Urothelium cell line (cell line): ENCODE measurements around the gene ELK4.

Experiments used
- DNase-seq: peaks from one replicate; pipeline ENCODE4 v3.0.0; 2011; ENCODE audit warnings: low spot score, mixed read lengths
- FAIRE-seq: peaks from 2 replicates; lab custom pipeline; 2011; peaks lifted over from hg19 to GRCh38; lab: Jason Lieb, UNC

ELK4 gene

GRCh38 chr1:205631768-205632668 is at the start of gene ELK4:
Gene ELK4 (minus strand): TSS chr1:205632011. CDS start chr1:205623882, 8,129 bp downstream.
- peak; percentile 32 for FAIRE-seq
- DNase-seq = peak; percentile 98

- no peak for DNase-seq
Observed at GRCh38 chr1:205681364-205681763, 49.6 kb upstream of the ELK4 start.

GRCh38 chr1:205680073-205680851 is 48.5 kb upstream of the ELK4 start, which contains the start of gene SLC45A3:
Gene SLC45A3 (minus strand): TSS chr1:205680509. CDS start chr1:205664656, 15,853 bp downstream.
- no peak for FAIRE-seq
- DNase-seq = peak; percentile 81

More at GRCh38 chr1:205681364-205681763, 49.6 kb upstream of the ELK4 start:
- no peak for FAIRE-seq

DNA sequence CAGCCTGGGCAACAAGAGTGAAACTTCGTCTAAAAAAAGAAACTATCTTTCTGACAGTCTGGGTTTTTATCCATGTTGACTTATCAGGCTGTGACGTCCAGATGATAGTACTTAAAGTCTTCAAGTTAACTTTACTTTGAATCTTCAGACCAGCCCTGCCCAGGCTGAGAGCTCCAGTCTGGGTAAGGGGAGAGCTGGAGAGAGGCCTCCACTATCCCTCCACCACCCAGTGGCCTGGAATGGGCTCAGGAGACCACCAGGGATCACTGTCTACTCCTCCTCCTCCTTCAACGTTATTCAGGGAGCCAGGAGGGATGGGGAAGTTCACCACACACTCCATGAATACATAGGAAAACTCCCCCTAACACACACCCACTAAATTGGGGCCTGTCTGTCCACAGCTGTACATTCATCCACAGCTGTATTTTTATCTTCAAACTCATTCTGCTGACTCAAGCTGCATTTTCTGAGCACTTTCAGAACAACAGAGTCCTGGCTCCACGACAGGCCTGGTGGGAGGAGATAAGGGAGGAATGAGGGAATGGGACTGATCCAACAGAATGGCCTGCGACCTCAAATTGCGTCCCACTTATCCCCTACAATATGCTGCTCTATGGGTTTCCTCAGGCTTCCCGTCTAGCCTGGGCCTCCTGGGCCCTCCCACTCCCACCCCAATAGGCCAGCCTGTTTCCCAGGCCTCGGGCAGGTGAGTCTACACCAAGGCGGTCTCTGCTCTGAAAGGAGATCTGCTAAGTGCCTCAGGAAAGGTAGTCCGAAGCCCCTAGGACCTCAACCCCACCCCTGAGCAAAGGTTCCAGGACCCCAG is 46.7 kb upstream of the ELK4 start:
- DNase-seq (no peak), FAIRE-seq (no peak)

- FAIRE-seq (no peak), DNase-seq (no peak)
Observed at GRCh38 chr1:205677167-205677566, 45.4 kb upstream of the ELK4 start.

DNA sequence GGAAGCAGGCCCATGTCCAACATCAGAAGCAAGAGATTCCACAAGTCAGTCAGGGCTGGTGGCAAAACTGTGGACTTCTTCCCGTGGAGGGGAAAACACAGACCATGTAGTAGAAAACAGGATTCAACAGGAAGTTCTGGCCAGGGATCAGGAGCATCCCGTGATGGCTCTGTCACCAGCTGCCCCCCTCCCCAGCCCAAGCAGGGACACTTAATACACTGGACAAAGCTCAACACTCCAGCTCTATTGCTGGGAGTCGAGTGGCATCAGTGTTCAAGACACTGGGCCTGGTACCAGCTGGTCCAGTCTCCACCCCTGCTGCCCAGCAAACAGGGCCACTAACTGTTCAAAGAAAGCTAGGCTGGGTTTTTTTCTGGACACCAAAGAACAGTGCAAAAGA is 44.8 kb upstream of the ELK4 start:
- no peak for DNase-seq
- FAIRE-seq = no peak

- FAIRE-seq (no peak), DNase-seq (no peak)
Observed at GRCh38 chr1:205676002-205676401, 44.2 kb upstream of the ELK4 start.

DNA sequence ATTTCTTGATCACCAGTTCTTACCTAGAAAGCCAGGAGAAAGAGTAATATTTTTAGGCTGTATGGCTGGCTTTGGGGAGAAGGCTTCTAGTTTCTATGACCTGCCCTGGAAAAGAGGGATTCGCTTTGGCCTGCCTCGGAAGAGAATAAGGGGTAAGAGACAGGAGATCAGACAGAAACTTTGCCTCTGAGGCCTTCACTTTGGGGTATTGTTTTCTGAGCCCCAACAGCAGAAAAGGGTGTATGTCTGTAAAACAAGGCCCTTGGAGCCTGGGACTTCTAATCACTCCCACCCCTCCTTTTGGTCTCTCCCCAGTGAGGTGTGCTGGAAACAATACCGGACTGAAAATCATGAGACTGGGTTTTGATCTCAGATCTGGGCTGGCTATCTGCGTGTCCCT is 43.4 kb upstream of the ELK4 start:
- FAIRE-seq = no peak
- no peak for DNase-seq

- FAIRE-seq = no peak
- DNase-seq = no peak
Observed at GRCh38 chr1:205672970-205673369, 41.2 kb upstream of the ELK4 start.

GRCh38 chr1:205672395-205672889 is 40.6 kb upstream of the ELK4 start:
- no peak for FAIRE-seq
- no peak for DNase-seq

DNA sequence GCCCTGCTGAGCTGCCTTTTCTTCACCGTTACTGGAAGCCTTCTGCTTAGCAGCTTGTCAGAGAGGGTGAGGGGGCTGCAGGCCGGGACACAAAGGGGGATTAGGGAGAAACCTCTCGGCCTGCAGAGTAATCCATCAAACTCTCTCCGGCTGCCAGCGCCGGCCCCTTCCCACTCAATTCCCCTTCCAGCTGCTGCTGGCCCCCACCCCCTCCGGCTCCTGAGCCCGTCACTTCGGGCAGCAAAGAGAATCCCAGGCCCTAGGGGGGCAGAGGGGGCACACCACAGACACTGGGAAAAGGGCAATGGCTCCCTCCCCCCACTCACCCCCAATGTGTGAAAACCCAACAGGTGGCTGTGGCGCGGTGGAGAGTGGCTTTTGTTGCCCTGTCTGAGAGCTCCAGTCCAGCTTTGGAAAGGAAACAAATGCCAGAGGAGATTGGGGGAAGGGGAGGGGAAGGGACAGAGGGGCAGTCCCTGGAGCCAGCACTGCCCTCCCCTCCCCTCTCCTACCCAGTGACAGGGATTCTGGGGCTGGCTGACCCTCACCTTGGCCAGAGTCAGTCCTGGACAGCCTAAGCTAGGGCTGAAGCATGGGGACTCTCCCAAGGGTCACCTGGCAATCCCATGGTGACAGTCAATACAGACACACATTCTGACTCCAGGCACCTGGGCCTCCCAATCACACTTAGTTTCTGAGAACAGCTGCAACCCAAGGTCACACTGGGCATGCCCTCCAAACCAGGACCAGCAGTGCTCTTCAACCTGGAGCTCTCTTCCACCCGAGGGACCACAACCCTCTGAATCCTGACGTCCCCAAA is 39.0 kb upstream of the ELK4 start:
- FAIRE-seq (no peak), DNase-seq (no peak)

DNA sequence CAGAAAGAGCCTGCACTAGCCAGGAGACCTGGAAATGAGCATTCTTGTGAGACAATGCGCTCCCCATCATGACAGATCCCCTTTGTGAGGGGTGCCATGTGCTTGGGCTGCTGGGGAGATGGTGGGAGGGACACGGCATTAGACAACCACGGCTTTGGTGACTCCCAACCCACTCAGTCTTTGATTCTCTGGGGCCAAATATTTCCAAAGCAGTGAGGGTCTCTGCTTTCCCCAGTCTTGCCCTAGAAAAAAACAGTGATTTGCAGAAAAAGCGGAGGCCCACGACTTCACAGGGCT is 38.3 kb upstream of the ELK4 start:
- DNase-seq = no peak
- FAIRE-seq = no peak

- DNase-seq = no peak
- no peak for FAIRE-seq
Observed at GRCh38 chr1:205669341-205670149, 37.7 kb upstream of the ELK4 start.

- FAIRE-seq (no peak), DNase-seq (no peak)
Observed at GRCh38 chr1:205668951-205669340, 37.1 kb upstream of the ELK4 start.

GRCh38 chr1:205667909-205668643 is 36.3 kb upstream of the ELK4 start:
- DNase-seq (no peak), FAIRE-seq (no peak)

DNA sequence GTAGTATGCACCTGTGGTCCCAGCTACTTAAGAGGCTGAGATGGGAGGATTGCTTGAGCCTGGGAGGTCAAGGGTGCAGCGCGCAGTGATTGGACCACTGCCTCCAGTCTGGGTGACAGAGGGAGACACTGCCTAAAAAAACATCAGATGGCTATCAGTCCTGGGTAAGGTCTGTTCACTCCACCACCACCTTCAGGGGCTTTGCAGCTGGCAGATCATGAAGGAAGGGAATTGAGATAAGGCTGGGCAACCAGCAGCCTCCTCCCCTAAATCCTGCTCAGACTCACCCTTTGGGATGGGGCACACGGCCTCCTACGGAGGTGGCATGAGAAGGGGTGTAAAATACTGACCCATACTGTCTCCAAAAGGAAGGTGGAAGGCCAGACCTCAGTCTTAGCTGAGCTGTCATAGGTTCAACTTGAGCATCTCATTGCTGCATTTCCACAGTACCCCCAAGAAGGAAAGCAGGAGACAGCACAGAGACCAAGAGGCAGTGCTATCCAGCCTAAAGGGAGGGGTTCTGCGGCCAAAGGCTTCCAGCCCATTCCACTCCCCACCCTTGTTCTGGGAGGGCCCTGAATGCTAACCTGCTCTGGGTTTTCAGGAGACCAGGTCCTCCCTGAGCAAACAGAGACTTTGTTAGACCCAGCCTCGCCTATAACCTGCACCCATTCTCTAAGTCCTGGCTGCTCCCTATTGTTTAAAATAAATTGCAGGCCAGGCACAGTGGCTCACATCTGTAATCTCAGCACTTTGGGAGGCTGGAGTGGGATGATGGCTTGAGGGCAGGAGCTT is 34.8 kb upstream of the ELK4 start:
- FAIRE-seq (no peak), DNase-seq (no peak)

- DNase-seq (no peak), FAIRE-seq (no peak)
Observed at GRCh38 chr1:205665201-205666045, 33.6 kb upstream of the ELK4 start.
